ENCODE measurements around the gene PIP4K2A.
"Not testable (repeated sequence)": the region's sequence is repeated elsewhere in the genome, so short reads cannot be mapped to it uniquely, and the experiment has no call there.

Gene PIP4K2A

DNA sequence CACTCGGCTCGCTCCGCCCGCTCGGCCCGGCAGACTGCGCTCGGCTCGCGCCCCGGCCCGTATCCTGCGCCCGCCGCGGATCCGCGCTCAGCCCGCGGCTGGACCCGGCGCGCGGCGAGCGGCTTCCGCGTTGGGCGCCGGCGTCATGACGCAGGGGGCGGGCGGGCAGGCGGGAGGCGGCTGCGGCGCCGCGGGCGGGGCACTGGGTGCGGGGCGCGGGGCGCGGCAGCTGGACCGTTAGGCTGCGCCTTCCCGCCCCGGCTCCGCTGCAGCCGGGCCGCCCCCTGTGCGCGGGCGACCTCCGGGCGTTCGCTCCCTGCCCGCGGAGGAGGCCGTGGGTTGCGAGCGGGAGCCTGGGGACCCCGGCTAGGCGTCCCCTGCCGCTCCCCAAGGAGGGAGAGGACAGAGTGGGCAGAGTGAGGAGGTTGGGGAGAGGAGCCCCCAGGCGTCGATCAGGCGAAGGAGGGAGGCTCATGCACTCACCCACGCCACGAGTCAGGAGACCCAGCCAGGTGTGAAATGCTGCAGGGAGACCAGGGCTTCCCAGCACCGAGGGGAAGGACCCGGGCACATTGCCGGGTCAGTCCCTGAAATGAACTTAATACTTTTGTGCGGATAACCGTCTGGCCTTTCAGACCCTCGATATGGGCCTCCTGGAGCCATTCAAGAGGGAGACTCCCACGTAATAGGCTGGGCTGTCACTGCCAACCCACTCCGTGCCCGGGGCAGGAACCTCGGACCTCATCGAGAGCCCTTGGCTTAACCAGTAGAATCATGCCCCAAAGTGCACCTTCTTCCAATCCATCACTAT, at the start of gene PIP4K2A:
Gene PIP4K2A (minus strand): TSS at position 100 of the 811 bp plus-strand sequence. CDS start 252 bp downstream, outside the sequence.
- DNase-seq (ENCODE audit: low read depth), result peak; percentile 79

DNA sequence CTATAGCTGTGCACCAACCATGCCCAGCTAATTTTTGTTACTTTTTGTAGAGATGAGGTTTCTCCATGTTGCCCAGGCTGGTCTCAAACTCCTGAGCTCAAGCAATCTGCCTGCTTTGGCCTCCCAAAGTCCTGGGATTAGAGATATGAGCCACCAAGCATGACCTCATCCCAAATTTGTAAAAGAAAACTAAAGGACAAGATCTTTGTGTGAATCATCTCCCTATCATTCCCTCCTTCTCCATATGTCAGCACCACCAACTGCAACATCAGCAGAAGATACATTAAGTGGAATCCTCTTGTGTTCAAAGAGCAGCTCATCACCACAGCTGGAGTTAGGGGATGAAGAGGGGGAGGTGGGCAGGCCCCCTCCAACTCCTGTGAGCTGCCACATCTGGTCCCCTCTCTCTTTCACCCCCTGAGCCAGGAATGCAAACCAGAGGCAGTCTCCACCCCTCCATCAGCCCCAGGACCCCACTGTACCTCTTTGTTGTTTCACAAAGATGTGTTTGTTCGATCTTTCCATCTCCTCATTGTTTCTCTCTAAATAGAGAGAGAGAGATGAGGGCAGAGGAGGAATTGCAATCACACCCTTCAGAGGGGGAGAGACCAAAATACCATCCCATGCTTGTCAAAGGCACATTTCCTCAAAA, 47.3 kb upstream of the PIP4K2A start:
- DNase-seq (ENCODE audit: low read depth), result peak; percentile 29

DNA sequence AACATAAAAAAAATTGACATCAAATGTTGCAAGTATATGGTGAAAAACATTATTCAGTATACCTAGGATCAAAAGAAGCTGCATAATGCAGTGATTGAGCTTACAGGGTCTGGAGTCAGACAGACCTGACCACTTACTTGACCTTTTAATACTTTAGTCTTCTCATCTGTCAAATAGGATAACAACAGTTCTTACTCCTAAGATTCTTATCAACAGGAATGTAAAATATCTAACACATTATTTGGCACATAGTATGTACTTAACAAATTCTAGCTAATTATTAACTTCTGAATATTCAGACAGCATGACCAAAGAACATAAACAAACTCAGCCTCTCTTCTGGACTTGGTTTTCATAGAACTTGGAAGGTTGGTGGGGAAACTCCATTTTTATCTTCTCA, 45.6 kb upstream of the PIP4K2A start:
- no peak for DNase-seq (ENCODE audit: low read depth)

DNA sequence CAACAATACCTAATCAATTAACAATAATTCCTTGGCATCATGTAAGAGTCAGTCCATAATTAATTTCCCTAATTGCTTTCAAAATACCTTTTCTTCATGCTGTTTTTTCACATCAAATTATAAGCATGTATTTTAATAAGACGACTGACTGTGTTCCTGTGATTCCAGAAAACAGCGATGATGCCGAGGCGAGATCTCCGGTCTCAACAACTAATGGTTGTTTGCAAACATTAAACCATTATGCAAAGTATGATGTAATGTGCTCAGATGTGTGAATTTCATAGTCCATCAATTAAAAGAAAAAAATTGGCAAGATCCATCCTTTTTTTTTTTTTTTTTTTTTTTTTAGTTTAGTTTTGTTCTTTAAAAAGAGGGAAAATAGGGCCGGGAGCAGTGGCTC, 44.5 kb upstream of the PIP4K2A start:
- DNase-seq (ENCODE audit: low read depth), result no peak

DNA sequence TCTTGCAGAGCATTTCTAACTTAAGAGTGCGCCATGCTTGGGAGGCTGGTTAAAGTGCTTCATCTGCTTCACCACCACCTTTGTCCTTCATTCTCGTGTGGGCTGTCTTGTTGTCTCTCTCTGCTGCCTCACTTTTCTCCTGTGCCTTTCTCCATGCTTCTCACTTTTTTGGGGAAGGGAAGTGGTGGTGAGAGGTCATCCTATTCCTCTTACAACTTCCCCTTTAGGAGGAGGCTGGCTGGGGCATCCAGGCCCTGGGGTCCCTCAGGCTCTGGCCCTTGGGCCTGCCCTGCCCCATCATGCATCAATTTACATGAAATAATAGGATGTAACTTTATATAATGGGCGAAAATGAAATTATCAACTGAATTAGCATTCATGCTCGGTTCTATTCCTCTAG, 39.9 kb upstream of the PIP4K2A start:
- DNase-seq (ENCODE audit: low read depth), result no peak

DNA sequence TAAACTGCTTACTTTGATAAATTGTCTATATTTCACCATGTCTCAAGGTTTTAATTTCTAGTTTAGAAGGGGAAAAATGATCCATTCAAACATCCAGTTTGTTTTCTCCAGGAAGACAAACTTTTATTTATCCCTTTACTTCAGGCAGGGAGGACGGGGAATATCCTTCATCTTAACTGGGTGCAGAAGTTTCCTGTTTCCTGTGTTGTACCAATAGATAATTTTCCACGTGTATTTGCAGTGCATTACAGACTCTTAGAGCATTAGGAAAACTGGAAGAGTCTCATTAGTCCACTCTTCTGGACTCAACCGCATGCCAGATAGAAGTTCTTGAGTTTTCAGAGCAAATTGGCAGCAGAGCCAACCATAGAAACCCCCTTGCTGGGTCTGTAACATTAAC, 39.4 kb upstream of the PIP4K2A start:
- no peak for DNase-seq (ENCODE audit: low read depth)

DNA sequence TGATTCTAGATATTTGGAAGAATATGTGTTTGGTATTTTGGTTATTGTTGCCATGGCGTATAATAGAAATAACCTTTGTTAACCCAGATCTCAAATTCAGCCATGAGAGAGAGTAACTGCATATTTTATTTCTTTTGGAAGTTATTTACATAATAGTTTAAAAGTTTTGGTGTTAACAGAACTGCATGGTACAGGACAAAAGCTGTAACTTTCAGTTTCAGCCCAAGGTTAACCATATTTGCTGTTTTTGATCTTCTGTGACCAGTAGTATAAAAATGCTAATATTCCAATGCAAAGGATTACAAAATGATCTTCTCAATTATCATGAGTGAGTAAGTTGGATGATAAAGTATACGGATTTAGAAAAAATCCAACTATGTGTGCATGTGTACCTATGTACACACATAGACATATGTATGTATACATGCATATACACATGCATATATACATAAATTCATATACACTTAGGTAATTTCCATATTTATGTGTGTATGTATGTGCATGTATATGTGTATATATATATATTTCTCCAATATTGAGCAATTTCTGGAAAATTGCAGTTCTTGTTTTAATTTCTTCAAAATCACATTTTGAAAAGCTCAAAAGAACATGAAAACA, 38.0 kb upstream of the PIP4K2A start:
- no peak for DNase-seq (ENCODE audit: low read depth)

DNA sequence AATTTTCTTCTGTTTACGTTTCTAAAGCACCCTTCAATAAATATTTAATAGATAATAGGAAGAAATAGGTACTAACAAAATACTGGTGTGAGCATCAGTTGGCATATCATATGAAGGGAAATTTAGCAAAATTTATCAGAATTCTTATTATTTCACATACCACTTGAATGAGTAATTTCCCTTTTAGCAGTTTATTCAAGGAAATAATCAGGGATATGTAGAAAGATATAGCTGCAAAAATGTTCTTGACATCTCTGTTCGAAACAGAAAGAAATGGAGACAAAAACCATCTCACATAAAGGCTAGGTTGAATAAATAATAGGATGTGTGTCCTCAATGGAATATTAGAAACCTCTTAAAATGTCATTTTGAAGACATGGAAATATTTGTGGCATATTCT, 35.8 kb upstream of the PIP4K2A start:
- DNase-seq (ENCODE audit: low read depth), result no peak

DNA sequence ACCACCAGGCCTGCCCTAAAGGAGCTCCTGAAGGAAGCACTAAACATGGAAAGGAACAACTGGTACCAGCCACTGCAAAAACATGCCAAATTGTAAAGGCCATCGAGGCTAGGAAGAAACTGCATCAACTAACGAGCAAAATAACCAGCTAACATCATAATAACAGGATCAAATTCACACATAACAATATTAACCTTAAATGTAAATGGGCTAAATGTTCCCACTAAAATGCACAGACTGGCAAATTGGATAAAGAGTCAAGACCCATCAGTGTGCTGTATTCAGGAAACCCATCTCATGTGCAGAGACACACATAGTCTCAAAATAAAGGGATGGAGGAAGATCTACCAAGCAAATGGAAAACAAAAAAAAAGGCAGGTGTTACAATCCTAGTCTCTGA, 30.5 kb upstream of the PIP4K2A start:
- DNase-seq (ENCODE audit: low read depth), result not testable (repeated sequence)

DNA sequence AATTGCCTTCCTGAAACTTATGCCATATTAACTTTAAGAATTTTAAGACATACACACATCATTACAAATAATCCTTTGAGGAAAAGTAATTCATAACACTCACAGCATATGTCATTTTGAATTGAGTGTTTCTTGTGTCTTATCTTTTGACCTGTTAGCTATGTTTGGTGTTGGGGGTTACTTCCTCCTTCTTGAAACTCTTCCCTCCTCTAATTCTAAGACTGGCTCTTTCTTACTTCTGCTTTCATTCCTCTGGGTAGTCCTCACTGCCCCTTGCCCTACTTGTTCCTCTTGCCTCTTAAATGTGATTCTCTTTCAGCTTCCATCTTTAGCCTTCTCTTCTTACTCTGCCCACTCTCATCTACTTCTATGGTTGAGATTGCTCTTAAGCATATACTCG, 28.3 kb upstream of the PIP4K2A start:
- DNase-seq (ENCODE audit: low read depth), result no peak

DNA sequence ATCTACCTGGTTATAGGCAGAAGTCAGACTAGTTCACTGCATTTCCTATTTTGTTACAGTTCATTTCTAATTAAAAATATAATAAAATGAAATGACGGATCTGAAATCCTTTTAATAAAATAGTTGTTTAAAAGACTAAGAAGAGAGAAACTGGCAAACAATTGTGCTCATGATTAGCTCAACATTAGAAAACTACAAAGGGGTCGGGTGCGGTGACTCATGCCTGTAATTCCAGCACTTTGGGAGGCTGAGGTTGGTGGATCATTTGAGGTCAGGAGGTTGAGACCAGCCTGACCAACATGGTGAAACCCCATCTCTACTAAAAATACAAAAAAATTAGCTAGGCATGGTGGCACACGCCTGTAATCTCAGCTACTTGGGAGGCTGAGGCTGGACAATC, 27.3 kb upstream of the PIP4K2A start:
- not testable (repeated sequence) for DNase-seq (ENCODE audit: low read depth)

DNA sequence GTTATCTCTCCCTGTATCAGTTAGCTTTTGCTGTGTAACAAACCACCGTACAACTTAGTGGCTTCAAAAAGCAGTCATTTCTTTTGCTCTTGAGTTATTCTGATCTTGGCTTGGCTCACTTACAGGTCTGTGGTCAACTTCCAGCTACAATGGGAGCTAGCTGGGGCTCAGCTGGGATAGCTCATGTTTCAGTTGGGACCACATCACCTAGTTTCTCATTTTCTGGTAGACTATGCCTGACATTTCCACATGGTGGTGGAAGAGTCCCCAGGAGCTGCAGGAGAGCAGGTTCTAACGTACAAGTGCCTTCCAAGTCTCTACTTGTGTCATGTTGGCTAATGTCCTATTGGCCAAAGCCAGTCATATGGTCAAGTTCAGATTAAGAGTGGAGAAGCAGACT, 25.8 kb upstream of the PIP4K2A start:
- peak; percentile 15 for DNase-seq (ENCODE audit: low read depth)

DNA sequence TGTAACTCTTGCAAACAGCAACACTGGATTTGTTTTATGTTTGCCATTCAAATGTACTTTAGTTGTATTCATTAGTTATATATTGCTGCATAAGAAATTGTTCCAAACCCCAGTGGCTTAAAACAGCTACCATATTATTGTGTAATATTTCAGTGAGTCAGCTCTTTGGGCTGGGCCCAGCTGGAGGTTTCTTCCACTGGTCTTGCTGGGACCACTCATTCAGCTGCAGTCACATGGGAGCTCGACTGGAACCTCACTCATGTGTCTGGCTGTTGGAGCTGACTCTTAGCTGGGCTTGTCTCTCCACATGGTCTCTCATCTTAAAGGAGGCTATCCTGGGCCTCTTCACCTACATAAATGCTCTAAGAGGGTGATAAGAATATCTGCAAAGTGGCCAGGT, 23.2 kb upstream of the PIP4K2A start:
- peak; percentile 77 for DNase-seq (ENCODE audit: low read depth)

DNA sequence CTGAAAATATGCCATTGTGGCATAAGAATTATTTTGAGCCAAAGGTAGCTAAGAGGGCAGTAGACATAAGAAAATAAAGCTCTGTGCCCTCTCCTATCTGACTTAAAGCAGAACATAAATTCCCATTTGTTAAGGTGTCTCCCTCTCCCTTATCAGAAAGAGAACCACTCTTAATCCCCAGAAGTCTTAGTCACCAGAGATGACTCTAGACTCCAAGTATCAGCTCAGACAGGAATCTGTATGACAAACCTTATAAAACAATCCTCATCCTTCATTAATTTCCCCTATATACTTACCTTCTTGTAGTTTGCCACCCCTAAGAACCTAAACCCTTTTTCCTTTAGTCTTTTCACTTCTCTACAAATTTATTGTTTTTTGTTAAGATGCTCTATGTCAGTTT, 21.8 kb upstream of the PIP4K2A start:
- peak; percentile 16 for DNase-seq (ENCODE audit: low read depth)

DNA sequence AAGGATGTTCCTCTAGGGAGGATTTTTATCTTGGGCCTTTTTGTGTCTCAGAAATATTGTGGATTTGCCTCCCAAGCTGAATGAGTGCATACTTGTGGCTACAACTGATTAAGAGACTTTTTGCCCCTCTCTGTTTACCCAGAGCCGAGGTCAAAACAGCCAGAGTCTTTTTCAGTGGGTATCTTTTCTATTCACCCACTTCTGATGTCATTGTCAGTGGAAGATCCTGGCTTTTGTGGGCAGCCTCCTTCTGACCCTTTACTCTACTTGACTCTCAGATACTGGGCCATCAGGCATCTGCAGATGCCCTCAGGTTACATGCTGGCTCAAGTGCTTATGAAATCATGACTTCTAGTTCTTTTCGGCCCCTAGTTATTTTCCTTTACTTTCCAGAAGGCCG, 19.6 kb upstream of the PIP4K2A start:
- no peak for DNase-seq (ENCODE audit: low read depth)

DNA sequence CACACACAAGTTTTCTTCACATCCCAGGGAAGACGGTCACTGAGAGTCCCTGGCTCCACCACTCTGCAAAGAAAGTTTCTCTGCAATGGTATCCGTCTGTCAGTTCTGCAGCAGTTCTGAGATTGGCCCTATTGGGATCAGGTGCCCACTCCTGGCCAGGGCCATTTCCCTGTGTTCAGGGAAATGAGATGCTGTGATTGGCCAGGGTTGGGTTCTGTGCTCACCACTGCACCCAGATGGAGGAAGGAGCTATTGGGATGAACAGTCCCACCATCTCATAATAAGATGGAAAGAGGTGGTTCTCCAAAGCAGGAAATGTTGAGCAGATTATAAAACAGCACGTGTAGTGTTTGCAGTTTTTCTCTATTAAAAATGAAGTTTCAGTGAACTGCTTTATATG, 13.3 kb upstream of the PIP4K2A start:
- no peak for DNase-seq (ENCODE audit: low read depth)

DNA sequence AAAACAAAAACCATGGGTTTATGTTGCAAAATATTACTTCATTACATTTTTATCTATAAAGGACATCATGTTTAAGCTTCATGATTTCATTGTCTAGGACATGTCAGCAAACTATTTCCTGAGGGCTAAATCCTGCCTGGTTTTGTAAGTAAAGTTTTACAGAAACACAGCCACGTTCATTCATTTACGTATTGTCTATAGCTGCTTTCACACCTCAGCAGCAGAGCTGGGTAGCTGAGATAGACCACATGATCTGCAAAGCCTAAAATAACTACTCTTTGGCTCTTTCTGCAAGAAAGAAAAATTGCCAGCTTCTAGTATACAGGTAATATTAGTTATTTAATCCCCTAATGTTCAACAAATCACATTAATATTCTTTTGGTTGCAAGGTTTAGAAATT, 12.7 kb upstream of the PIP4K2A start:
- no peak for DNase-seq (ENCODE audit: low read depth)

DNA sequence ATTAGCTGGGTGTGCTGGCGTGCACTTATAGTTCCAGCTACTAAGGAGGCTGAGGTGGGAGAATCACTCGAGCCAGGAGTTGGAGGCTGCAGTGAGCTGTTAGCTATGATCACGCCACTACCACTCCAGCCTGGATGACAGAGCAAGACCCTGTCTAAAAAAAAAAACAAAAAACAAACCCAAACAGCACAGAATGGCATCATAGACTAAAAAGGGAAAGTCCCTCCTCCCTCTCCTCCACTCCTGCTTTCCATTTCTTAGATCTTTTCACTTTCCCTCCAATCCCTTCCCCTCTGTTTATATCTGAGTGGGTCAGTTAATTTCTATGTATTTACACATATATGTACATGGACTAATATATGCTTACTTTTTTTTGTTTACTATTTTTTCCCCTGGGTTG, 10.4 kb upstream of the PIP4K2A start:
- no peak for DNase-seq (ENCODE audit: low read depth)

DNA sequence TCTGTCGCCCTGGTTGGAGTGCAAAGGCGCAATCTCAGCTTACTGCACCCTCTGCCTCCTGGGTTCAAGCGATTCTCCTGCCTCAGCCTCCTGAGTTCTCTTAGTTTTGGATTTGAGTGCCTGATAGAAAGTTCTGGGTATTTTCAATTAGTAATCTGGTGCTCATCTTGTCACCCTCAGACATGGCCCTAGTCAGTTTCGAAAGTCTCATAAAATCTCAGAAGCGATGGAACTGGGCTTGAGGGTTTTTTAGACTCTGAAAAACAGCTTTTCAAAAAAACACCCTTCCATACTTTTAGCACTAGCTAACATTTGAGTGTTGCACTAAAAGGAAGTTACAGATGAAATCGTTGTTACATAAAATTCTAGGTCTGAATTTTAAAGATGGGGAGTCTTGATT, 9.4 kb upstream of the PIP4K2A start:
- DNase-seq (ENCODE audit: low read depth), result no peak

DNA sequence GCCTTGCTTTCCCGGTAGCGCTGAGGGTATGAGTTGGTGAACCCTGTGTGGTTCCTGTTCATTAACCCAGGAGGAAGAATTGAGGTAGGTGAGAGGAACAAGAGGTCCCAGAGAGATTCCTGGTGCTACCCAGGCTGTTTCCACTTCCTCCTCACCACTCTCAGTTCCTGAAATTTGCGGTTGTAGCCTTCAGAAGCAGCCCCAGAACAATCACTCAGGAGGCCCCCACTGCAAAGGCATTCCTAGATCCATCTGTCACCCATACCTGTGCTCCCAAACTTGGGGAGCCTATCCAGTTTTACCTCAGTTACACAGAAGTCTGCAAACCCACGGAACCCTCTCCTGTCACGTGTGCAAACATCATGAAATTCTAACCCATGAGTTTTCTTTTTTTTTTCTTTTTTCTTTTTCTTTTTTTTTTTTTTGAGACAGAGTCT, 9.0 kb upstream of the PIP4K2A start:
- DNase-seq (ENCODE audit: low read depth), result no peak

DNA sequence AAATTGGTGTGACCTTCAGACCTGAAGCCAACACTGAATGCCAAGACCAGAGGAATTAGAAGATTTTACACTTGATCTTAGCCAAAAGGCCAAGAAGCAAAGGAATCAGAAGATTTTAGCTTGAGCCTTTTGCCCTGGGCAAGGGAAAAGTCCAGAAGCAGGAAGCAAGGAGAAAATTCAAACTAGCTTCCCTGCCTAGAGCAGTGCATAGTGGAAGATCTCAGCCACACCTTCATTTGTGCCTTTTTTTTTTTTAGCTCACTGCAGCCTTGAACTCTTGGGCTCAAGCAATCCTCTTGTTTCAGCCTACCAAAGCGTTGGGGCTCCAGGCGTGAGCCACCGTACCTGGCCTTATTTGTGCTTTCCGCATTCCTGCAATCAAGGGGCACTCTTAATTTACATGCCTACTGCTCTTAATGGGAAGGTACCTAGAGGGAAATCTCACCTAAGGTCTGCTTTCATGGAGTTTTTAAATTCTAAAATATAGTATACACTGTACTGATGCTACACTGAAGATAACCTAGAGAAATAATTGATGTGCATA, 8.3 kb upstream of the PIP4K2A start:
- DNase-seq (ENCODE audit: low read depth), result no peak

DNA sequence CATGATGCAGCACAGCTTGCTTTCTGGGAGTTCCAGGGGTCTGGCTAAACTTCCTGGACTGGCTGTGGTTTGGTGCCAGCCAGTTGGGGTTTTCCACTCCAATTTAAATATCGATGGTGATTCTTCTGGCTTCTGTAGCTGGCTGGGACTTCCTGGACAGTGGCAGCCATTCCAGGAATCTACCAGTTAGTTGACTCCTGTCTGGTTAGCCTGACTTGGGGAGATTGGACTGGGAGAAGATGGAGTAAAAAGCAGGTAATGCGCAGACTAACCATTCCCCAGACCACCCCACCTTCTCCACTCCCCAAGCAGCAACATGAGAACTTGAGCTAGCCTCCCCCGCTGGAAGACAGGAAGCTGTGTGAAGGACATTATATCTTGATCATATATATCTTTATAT, 6.3 kb upstream of the PIP4K2A start:
- no peak for DNase-seq (ENCODE audit: low read depth)
